NCI-H2081 (cell line): Measurements from ENCODE around the gene LINC00305.

ENCODE experiments used
- DNase-seq, 2 experiments: peaks; one replicate each; lab custom pipeline; 2025; lab: John Stamatoyannopoulos, UW

Gene LINC00305

DNA sequence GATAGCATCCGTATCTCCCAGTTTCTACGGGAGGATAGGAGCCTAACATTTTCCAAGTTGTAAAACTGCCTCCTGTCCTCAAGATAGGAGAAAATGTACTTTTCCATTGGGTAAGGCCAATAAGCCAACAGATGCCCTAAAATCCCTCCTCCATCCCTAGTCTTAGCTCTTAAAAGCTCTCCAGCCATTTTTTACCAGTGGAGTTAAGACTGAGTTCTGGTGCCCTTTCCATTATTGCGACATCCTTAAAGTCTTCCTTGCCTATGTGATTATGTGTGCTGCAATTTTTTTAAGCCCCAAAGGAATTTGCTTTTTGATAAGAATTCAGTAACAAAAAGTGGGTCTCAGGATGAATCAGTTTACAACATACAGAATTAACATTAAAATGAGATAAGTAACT lies 33.0 kb downstream of the LINC00305 start:
- DNase-seq: no peak

DNA sequence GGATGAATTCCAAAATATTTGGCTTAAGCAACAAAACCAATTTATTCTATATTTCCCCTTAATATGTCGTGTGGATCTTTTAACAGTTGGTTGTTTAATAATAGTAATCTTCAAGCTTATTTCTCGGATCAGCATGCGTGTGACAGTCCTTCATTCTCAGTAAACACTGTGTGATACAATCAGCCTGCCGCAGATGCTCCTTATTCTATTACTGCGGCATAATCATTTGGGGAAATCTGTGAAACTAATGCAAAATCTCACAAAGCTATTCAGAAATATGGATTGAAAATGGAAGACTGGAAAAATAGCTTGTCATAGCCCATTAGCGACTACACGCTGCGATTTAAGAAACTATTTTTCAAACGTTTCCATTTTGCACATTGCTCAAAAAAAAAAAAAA lies 36.9 kb downstream of the LINC00305 start:
- no peak for DNase-seq

DNA sequence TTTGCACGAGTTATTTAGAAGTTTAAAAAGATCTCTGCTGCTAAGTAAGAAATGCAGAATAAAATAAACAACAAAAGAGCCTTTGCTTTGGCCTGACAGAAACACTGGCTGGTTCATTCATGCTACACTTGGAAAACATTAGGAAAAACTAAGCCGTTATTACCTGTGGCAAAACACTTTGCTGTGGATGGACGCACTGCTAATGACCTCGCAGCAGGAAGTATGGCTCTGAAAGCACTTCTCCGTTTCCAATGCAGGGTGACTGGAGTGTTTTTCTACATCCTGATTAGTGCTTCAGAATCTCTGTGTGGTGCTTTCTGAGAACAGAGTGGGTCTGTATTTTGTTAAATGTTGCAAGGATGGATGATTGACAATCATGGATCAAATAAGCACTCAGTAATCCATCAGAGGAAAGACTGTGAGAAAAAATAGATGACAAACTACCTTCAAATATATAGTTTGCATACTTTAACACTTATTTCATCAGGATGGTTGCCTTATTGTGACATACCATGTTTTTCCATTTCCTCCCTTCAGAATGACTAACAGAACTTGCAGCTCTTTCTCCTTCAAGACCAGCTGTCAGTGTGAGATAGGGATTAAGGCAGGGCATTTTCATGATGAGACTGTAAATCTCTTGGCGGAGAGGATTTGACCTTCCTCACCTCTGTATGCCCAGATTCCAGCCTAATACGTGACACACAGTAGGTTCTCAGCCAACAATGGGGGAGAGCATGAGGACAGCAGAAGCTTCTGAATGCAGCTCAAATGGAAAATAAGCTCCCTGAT lies 38.0 kb downstream of the LINC00305 start:
- peak in 1 of 2 experiments; percentile 55 for DNase-seq

DNA sequence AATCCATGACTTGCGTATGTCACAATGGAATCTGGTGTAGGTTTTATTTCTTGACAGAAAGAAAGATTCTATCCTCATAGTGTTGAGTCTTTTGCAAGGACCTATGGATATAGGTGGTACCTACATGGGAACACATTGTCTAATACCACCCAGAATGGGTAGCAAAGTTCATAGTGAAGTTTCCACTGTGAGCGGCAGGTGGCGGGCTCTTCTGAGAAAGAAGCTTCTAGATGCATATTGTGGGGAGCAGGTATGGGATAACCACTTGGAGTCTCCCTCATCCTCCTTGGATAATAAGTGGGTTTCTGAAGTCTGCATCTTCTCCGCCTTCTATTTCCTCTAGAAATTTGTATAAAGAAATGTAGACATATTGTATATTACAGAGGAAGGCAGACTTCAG lies 44.9 kb downstream of the LINC00305 start:
- no peak for DNase-seq

DNA sequence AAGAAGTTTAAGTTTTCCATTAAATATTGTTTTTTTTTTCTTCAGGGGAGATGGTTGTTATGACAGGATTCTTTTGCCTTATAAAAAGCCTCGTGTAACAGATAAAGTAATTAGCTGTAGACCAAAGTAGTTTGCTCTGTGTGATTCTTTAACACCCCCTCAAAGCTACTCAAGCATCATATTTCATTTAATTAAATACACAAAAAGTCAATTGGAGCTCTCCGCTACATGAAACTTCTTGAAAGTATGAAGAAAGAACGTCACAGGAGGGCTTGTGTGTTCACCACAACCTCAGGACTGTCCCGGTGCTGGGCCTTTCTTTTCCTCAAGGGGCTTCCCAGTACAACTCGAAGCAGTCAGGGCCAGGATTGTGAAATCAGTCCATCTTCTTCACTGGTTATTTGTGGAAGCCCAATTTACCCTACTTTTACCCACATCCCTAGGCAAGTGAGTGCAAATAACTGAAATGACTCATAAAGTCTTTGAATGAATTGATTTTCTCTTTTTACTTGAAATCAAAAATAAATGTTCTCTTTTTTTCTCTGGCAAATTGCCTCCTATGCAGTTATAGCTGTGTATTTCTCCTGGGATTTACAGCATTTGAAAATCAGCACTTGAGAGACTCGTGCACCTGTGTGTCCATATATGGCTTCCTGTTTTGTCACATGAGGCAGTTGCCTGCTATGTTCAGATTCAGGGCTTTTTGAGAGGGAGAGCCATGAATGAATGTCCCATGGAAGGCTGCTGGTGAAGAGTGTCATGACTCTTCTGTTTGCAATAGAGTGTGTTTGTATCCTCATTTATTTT lies 48.6 kb downstream of the LINC00305 start:
- no peak for DNase-seq

DNA sequence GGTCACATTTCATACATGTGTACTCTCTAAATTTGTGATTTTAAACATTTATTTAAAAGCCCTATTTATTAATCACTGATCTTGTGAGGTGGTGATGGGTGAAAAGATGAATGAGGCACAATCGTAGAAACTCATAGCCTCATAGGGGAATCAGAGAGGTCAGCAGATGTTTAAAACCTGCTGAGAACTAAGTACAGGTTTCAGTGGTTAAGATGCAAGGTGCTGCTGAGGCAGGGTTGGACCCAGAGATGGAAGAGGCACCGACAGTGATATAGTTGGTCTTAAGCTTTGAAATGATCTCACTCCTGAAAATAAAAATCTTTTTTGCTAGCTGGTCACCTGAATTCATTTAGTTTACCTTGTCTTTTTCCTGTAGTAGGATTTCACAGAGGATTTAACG lies 49.6 kb downstream of the LINC00305 start:
- no peak for DNase-seq

DNA sequence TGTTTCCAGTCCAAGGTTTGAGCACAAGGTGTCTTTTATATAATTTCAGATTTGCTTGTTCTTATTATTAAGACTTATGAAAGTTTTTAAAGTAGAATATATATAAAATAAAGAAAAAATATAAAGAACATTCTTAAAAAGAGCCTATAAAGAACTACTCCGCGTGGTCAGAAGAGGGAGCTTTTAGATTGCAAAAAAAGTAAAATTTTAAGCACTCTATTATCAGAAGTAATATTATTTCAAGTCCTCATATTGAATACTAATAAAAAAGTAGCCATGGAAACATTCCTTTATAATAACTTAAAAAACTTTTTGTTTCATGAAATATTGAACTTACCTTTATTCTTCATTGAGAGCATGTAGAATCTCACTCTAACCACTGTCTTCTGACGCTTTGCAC lies 51.4 kb downstream of the LINC00305 start:
- DNase-seq: no peak

DNA sequence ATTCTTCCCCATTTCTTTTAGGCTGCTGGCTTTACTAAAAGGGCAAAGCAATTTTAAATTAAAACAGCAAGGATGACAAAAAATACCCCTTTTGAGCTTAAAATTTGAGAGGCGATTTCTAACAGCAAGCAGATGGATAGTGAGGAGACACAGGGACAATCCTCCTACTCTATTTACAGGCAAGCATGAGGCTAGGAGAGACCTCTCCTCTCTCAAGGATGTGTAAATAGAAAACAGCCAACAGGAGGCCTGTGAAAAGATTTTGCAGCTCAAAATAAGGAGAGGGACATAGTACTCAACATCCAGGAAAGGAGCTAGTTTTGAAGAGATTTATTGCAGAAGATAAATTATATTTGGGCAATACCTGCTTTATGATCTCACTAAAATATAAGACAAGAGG lies 53.8 kb downstream of the LINC00305 start:
- no peak for DNase-seq

DNA sequence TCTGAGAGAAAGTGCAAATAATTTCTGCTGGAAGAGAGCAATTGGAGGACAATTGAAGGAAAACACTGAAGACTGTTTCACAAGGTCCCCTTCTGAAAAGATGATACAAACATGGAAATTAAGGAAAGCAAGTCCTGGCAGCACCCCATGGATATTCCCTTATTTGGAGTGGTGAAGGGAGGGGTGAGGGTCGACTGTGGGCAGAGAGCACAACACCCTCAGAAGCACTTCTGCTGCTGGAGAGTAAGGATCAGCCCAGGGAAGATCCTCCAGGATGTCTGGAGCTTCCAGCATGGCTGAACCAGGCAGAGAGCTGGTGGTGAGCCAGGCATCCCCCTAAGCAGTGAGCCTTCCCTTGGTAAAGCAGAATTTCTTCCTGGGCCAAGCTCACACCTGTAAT lies 54.7 kb downstream of the LINC00305 start:
- no peak for DNase-seq

DNA sequence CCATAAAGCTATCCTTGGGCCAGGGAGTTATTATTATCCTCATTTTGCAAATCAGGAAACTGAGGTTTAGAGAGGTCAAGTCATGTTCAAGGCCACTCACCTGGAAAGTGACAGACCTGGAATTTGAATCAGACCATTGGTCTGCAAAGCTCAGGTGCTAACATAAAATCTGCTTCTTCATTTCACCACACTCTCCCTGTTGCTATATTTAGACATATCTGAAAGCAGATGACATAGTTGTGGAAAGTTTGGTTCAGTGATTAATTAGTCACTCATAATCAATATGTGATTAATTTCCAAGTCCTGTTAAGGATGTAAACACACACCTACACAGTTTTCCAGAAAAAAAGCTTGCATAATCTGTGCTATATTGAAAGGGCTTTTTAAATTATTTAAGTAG lies 57.4 kb downstream of the LINC00305 start:
- no peak for DNase-seq

DNA sequence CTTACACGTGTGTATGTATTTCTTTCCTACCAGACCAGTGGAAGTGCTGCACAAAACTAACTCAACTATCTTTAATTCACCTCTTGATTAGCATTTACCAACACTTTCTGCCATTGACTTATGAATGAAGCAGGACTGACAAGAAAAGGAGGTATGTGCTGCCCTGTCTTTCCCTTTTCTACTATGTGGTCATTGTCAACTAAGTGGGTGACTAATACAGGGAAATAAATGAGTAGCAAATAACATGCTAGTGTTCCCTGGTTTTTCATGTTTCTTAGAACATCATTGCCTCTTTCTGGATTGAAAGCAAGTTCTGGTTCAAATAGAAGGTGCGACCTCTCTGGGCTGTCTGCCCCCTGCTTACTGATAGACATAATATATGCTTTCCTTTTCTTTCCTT lies 58.0 kb downstream of the LINC00305 start:
- DNase-seq: no peak

DNA sequence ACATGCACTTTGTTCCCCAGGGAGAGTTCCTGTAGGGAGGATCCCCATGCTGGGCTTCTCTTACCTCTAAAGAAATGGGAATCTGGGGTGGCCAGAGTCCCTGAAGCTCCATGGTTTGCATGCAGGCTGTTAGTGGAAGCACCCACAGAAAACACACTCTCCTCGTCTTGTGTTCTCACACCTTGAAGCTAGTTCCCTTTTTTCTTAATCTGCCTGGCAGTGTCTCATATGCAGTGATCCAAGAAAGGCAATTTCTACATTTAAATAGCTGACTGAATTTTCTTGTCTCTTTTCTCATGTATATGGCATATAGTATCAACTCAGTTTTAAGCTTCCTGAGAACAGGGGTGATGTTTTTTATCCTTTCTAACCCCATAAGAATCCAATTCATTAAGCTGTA lies 65.0 kb downstream of the LINC00305 start:
- no peak for DNase-seq

DNA sequence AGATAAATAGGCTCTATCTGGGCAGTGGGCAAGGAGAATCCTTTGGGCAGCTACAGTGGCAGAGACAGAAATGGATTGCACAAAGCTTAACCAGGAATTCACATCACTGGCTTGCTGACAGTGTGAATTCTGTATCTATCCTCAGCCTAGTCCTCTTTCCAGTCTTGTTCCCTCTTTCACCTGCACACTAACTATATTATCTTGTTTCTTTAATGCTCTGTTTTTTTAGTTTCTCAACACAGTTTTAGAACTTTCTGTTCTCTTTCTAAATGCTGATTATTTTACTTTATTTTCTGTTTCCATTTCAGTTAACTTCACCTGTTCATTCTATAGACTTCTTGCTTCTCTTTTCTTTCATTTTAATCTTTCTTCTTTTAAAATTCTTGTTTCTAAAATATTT lies 66.4 kb downstream of the LINC00305 start:
- DNase-seq: no peak

DNA sequence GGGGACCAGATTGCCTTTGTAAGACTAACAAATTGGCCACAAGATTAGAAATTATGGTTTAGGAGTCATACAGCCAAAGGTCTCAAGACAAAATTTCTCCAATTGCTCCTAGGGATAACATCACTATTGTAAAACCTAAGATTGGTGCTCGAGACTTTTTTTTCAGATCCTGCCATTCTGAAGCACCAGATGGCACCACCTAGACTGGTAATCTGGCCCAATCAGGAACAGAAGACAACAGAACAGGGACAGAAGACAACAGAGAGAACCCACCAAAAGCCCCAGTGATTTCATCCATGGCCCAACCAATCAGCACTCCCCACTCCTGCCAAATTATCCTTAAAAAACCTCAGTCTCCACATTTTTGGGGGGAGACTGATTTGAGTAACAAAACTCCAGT lies 66.8 kb downstream of the LINC00305 start:
- DNase-seq: peak in 1 of 2 experiments; percentile 2

DNA sequence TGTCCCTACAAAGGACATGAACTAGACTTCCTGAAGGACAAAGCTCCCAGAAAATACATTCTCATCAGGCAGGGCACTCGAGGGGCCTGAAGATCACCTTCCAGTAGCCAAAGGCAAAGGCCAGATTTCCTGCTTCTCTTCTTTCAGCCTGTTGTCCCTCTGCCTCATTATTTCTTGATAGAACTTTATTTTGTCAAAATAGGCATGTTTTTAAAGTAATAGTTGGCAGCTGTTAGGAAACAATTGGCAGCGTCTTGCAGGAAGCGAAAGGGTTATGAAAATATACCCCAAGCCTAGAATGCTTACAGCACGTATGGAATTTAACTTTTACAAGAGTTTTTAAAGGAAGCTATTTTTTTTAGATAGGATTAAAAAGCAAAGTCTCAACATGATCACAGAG lies 74.9 kb downstream of the LINC00305 start:
- DNase-seq: no peak

DNA sequence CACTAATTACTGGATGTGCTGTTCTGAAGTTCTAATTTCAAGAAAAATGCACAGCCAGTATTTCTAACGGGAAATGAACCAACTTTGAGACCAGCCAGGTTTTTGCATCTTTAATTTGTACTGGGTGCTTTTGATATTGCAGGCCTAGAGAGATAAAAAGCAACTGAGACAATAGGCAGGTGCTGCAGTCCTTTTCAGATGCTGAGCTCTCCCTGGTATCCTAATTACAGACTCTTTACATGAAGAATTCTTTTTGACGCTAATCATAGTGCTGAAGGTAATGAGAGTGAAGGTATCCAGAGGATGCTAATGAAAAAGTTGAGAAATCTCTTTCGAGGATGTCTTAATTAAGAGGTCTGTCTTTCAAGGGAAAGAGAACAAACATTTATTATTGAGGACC lies 93.9 kb downstream of the LINC00305 start:
- no peak for DNase-seq

DNA sequence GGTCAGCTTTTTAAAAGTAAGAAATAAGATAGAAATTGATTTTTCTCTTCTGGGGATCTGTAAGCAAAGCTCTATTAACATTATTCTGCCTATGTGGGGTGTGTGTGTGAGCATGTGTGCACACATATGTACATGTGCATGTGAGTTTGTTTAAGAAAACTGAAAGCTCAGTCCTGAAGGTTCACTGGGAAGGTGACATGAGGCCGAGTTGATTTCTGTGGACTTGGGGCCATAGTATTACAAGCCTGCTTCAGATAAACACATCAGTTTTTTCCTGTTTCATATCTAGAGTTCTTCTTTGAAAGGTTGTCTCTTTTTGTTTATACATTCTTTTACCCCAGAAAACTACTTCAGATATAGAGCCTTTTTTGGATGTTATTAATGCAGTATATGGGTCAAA lies 95.6 kb downstream of the LINC00305 start:
- DNase-seq: no peak

DNA sequence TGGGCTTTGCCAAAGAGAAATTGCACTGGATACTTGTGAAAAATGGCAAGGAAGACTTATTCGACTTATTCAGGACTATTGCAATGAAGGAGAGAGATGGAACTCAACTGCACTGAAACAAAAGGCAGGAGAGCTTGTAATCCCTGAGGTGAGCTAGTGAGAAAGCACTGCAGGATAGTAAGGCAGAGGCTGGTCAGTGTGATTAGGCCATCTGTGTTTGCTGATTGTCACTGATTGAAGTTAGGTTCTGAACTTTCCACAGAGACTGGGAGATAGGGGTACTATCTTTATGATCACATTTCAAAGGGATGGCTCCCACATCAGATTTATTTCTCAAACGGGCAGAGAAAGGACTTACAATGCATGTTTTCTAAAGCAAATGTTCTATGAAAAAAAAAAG lies 96.1 kb downstream of the LINC00305 start:
- DNase-seq: no peak

DNA sequence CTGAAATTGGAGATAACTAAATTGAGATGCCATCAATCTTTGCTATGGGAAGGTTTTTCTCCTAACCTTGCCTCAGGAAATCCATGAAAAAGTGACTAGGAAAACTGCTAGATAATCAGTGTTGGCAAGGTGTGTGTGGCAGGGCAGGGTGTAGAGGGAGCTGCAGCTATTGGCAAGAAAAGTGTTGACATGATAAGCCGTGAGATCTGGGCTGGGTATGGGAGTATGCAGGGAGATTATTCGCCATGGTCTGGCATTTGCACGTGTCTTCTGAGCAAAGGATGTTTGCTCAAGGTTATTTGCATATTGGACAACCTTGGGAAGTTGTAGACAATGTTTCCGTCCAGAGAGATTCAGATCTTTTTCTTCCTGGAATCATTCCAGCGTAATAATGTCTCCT lies 104.3 kb downstream of the LINC00305 start:
- no peak for DNase-seq

DNA sequence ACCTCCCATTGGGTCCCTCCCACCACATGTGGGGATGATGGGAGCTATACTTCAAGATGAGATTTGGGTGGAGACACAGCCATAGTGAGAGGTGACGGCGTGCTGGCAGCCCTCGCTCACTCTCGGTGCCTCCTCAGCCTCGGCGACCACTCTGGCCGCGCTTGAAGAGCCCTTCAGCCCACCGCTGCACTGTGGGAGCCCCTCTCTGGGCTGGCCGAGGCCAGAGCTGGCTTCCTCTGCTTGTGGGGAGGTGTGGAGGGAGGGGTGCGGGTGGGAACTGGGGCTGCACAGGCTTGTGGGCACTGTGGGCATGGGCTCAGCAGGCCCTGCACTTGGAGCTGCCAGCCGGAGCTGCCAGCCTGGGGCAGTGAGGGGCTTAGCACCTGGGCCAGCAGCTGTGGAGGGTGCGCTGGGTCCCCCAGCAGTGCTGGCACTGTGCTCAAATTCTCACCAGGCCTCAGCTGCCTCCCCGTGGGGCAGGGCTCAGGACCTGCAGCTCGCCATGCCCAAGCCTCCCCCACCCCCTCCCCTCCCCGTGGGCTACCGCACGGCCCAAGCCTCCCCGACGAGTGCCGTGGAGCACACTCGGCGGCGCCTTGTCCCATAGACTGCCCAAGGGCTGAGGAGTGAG lies 106.0 kb downstream of the LINC00305 start:
- DNase-seq: no peak

DNA sequence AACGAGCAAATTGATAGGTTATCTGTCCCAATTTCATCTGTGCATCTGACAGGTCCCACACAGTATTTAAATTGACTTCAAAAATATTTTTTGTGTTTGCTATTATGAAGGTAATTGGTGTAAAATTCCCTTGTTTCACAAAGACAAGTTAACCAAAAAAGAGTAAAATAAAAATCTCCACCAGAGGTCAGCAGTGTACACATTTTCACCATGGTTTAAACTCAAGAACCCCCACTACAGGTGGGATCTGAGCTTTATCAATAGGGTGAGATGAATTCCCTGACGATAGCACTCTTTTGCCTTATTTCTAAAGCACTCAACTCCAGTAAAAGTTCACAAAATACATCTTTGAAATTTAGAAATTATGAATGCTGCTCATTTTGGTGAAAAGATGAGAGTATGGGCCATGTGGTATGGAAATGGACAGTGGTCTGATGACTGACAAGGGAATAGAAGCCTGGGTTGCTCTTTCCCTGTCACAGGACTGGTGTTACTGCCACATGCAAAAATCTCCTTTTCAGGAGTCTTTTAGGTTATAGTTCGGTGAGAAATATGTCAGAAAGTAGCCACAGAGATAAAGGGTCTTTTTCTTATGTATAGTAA lies 111.0 kb downstream of the LINC00305 start:
- peak; percentile 37 to 72 for DNase-seq

DNA sequence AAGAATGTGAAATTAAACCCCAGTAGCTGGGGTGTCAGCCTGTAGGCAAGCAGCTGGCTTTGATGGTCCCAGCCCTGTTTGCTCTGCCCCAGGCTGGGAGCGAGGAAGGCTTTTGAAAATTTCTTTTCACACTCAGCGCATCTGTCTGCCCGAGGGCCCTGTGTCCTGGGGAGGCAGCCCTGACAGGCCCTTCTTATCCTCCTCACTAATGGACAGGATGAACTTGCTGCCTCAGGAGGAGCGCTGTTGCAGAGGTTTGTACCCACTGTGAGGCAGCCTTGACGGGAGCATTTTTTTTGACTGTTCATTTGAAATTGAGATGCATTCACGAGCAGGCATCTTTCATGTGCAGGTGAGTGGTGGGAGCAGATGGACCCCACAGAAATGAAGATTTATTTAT lies 116.6 kb downstream of the LINC00305 start:
- DNase-seq: no peak

DNA sequence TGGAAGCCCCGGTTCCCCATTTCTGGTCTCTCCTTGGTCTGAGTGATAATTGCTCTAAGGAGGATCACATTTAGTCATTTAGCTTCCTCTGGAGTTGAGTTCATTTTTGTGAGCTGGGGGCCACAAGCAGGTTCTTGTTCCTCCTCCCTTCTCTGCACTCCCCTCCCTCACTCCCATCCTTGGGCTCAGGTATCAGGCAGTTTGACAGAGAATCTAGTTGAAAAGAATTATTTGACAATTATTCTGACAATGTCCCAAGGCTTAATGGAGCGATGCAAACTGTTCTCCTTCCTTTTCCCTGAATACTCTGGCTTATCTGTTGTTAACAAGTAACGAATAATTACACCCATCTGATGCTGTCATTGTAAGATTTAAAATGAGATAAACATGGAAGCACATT lies 117.5 kb downstream of the LINC00305 start:
- no peak for DNase-seq
